Measurements from ENCODE around the gene NCAM1. TPM values are rescaled to one million over a fixed set of nuclear protein-coding genes. Genes with fewer than 3 reads are reported as not detected.

The NCAM1 gene
- total RNA-seq, 1 experiment from 2014 or later = not detected

- intact Hi-C loops (cut with micrococcal nuclease) = no loop called here
- H3K27ac ChIP-seq (ENCODE audit: low read length) = no peak overlapping the region
- no peak overlapping the region for H3K9ac ChIP-seq (ENCODE audit: low read length)
- H3K4me1 ChIP-seq (ENCODE audit: insufficient read depth, low read length) = no peaks in the 10 kb centered on the region
- H4K20me1 ChIP-seq (ENCODE audit: low read length) = no peaks in the 10 kb centered on the region
- no peaks in the 10 kb centered on the region for H3K36me3 ChIP-seq (ENCODE audit: low read depth, low read length)
- CTCF ChIA-PET = no interaction called here
- ATAC-seq (no peak), DNase-seq (no peak)
- POLR2A ChIA-PET (ENCODE audit: unreplicated experiment) = no interaction called here
- H2AFZ ChIP-seq (ENCODE audit: low read length) = no peak overlapping the region
- no peak overlapping the region for H3K4me3 ChIP-seq (ENCODE audit: low read length)
- H3K4me2 ChIP-seq (ENCODE audit: low read length) = no peak overlapping the region
- H3K27me3 ChIP-seq (ENCODE audit: low read length) = no peaks in the 10 kb centered on the region
- no peak for TF ChIP-seq EZH2 (IDR thresholded peaks at IDR 0.05; ENCODE audit: low read length, unreplicated experiment)
- TF ChIP-seq, protein P1, sequence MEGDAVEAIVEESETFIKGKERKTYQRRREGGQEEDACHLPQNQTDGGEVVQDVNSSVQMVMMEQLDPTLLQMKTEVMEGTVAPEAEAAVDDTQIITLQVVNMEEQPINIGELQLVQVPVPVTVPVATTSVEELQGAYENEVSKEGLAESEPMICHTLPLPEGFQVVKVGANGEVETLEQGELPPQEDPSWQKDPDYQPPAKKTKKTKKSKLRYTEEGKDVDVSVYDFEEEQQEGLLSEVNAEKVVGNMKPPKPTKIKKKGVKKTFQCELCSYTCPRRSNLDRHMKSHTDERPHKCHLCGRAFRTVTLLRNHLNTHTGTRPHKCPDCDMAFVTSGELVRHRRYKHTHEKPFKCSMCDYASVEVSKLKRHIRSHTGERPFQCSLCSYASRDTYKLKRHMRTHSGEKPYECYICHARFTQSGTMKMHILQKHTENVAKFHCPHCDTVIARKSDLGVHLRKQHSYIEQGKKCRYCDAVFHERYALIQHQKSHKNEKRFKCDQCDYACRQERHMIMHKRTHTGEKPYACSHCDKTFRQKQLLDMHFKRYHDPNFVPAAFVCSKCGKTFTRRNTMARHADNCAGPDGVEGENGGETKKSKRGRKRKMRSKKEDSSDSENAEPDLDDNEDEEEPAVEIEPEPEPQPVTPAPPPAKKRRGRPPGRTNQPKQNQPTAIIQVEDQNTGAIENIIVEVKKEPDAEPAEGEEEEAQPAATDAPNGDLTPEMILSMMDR (conservative IDR thresholded peaks at IDR 0.05; ENCODE audit: low read depth, low read length) = no peak
- TF ChIP-seq EZH2phosphoT487 (IDR thresholded peaks at IDR 0.05; ENCODE audit: borderline replicate concordance, low read length) = no peak
- no TSS peak for BruUV-seq (replicated peaks)
- no peaks in the 10 kb centered on the region for H3K79me2 ChIP-seq (ENCODE audit: low read length)
- H3F3A ChIP-seq (ENCODE audit: low read length, unreplicated experiment) = no peaks in the 10 kb centered on the region
- H3K9me2 ChIP-seq (replicated peaks; ENCODE audit: low read length) = no peaks in the 10 kb centered on the region
- no peaks in the 10 kb centered on the region for H3K9me3 ChIP-seq (ENCODE audit: low read length)
Measured at GRCh38 chr11:112949781-112950575, 11.2 kb upstream of the NCAM1 start.

DNA sequence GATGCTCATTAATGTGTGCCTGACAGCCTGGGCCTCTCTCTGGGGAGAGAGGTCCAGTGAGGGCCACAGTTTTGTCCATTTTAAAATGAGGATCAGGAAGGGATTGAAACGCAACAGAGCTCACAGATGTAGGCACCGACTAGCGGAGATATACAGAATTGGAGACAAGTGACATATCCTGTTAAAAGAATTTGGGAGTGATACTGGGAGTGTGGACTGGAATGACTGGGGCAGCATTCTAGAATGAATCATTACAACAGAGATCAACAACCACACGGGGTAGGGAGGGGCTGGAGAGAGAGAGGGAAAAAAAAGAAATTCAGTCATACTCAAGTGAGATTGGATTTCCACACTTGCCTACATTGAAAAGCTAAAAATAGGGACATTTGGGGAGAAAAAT lies 2.5 kb upstream of the NCAM1 start:
- Histone ChIP-seq H3F3A (ENCODE audit: low read length, unreplicated experiment) (no peaks in the 10 kb centered on the region), H3K4me2 (ENCODE audit: low read length) (no peak overlapping the region), H3K9me2 (replicated peaks; ENCODE audit: low read length) (no peaks in the 10 kb centered on the region), H2AFZ (ENCODE audit: low read length) (no peak overlapping the region), H4K20me1 (ENCODE audit: low read length) (no peaks in the 10 kb centered on the region), H3K9me3 (ENCODE audit: low read length) (no peaks in the 10 kb centered on the region), H3K36me3 (ENCODE audit: low read depth, low read length) (no peaks in the 10 kb centered on the region), H3K4me1 (ENCODE audit: insufficient read depth, low read length) (0 out of 2 replicates have a peak, but pooled peaks cover 11% of the 10 kb centered on the region), H3K27ac (ENCODE audit: low read length) (no peak overlapping the region), H3K27me3 (ENCODE audit: low read length) (peaks cover 39% of the 10 kb centered on the region), H3K4me3 (ENCODE audit: low read length) (no peak overlapping the region), H3K79me2 (ENCODE audit: low read length) (no peaks in the 10 kb centered on the region), H3K9ac (ENCODE audit: low read length) (no peak overlapping the region)
- BruUV-seq (replicated peaks) = no TSS peak
- DNase-seq (peak; percentile 16), ATAC-seq (no peak)
- TF ChIP-seq, protein P1 (conservative IDR thresholded peaks at IDR 0.05; ENCODE audit: low read depth, low read length) = 0 out of 2 replicates have a peak, but pooled peaks have one; percentile 18
- TF ChIP-seq EZH2 (IDR thresholded peaks at IDR 0.05; ENCODE audit: low read length, unreplicated experiment) (no peak), EZH2phosphoT487 (IDR thresholded peaks at IDR 0.05; ENCODE audit: borderline replicate concordance, low read length) (no peak)
- CTCF ChIA-PET = no interaction called here
- POLR2A ChIA-PET (ENCODE audit: unreplicated experiment) = no interaction called here
- intact Hi-C loops (cut with micrococcal nuclease) = no loop called here

All from PC-3 (cell line).